ENCODE results near the gene GALNT2. TPM values are rescaled to one million over a fixed set of nuclear protein-coding genes. Genes with fewer than 3 reads are reported as not detected.

GALNT2 gene
- total and polyA plus RNA-seq, 7 donors, result 43.7 to 88.7 (median 75.7) TPM

DNA sequence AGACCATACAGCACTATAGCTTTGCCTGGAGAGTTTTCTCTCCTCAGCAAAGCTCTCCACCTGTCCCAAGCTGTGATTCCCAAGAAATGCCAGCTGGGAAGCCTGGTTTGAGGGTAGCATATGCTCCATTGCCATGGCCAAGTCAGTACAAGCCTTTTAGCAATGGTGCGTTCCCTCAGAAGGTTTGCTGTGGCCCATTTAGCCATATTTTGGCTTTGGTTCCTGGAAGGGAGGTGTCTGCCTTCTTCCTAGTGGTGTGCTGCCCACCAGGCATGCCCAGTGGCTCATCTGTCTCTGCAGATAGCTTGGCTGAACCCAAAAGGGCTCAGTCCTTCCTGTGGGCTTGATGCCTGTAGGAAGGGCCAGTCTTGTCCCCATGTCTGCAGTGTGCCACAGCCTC, 32.4 kb downstream of the GALNT2 start:
- ATAC-seq (no peak), DNase-seq (no peak)
- intact Hi-C loops (cut with DNase I), result no loop called here
- H3K9me3 ChIP-seq, result no peaks in the 10 kb centered on the region
- H3K27me3 ChIP-seq (ENCODE audit: insufficient read depth in 3 of 3, low read length in 2 of 3), result no peaks in the 10 kb centered on the region
- WGBS, 3 donors, result 47 to 79% (median 64%) methylated on average over 1 of the region's 1 CpG
- TF ChIP-seq, protein P1, sequence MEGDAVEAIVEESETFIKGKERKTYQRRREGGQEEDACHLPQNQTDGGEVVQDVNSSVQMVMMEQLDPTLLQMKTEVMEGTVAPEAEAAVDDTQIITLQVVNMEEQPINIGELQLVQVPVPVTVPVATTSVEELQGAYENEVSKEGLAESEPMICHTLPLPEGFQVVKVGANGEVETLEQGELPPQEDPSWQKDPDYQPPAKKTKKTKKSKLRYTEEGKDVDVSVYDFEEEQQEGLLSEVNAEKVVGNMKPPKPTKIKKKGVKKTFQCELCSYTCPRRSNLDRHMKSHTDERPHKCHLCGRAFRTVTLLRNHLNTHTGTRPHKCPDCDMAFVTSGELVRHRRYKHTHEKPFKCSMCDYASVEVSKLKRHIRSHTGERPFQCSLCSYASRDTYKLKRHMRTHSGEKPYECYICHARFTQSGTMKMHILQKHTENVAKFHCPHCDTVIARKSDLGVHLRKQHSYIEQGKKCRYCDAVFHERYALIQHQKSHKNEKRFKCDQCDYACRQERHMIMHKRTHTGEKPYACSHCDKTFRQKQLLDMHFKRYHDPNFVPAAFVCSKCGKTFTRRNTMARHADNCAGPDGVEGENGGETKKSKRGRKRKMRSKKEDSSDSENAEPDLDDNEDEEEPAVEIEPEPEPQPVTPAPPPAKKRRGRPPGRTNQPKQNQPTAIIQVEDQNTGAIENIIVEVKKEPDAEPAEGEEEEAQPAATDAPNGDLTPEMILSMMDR (IDR thresholded peaks at IDR 0.05), result no peak
- H3K36me3 ChIP-seq (ENCODE audit: insufficient read depth in 1 of 2, low read depth in 1 of 2), result no peaks in the 10 kb centered on the region
- H3K4me1 ChIP-seq, result peaks cover 46% of the 10 kb centered on the region
- no peak overlapping the region for H3K4me3 ChIP-seq
- H3K27ac ChIP-seq, result no peak overlapping the region

DNA sequence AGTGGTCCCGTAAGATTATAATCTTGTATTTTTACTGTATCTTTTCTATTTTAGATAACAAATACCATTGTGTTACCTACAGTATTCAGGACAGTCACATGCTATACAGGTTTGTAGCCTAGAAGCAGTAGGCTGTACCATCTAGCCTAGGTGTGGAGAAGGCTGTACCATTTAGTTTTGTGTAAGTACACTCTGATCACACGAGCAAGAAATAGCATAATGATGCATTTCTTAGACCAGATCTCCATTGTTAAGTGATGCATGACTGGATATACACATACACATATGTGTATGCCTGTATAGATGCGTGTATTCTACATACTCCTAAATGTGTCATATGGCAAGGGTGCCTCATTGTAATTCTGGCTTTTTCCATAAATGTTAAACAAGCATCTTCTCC, 33.9 kb downstream of the GALNT2 start:
- WGBS, 3 donors, result 91 to 98% (median 93%) methylated on average over 3 of the region's 3 CpGs

DNA sequence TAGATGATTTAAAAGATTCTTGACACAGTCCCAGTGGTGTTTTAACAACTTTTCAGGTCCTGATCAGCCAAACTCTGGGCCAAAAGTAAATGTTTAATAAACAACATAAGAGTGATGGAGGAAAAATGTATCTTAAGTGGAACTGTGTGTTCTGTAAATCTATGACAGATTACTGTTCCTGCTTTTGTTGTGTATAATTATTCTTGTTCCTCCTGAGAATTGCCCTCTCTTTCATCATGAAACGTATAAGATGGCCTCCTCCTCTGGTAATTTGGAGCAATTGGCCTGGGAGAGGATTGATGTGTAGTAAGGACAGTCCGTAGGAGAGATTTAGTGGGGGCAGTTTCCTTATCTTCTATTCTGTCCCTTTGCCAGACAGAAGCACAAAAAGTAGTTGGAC, 34.5 kb downstream of the GALNT2 start:
- Histone ChIP-seq H3K27ac (no peak overlapping the region), H3K27me3 (ENCODE audit: insufficient read depth in 3 of 3, low read length in 2 of 3) (no peaks in the 10 kb centered on the region), H3K36me3 (ENCODE audit: insufficient read depth in 1 of 2, low read depth in 1 of 2) (no peaks in the 10 kb centered on the region), H3K9me3 (no peaks in the 10 kb centered on the region), H3K4me3 (no peak overlapping the region), H3K4me1 (peaks cover 67% of the 10 kb centered on the region)
- intact Hi-C loops (cut with DNase I), result loop anchor here (2.0 to 10.0 kb wide), 3 partner anchors 27 to 113 kb away; no protein-coding TSS in a partner anchor
- ATAC-seq, result no peak
- 62 to 82% (median 73%) methylated on average over 2 of the region's 2 CpGs for WGBS, 3 donors
- TF ChIP-seq, protein P1 (IDR thresholded peaks at IDR 0.05), result no peak
- no peak for DNase-seq

More for the DNA sequence above, 33.9 kb downstream of the GALNT2 start:
- H3K27me3 ChIP-seq (ENCODE audit: insufficient read depth in 3 of 3, low read length in 2 of 3), result no peaks in the 10 kb centered on the region
- ATAC-seq (no peak), DNase-seq (no peak)
- H3K9me3 ChIP-seq, result no peaks in the 10 kb centered on the region
- H3K4me1 ChIP-seq, result peaks cover 61% of the 10 kb centered on the region
- TF ChIP-seq, protein P1 (IDR thresholded peaks at IDR 0.05), result no peak
- intact Hi-C loops (cut with DNase I), result loop anchor here (2.0 to 10.0 kb wide), 3 partner anchors 26 to 114 kb away; no protein-coding TSS in a partner anchor
- no peak overlapping the region for H3K4me3 ChIP-seq
- H3K27ac ChIP-seq, result no peak overlapping the region
- H3K36me3 ChIP-seq (ENCODE audit: insufficient read depth in 1 of 2, low read depth in 1 of 2), result no peaks in the 10 kb centered on the region

DNA sequence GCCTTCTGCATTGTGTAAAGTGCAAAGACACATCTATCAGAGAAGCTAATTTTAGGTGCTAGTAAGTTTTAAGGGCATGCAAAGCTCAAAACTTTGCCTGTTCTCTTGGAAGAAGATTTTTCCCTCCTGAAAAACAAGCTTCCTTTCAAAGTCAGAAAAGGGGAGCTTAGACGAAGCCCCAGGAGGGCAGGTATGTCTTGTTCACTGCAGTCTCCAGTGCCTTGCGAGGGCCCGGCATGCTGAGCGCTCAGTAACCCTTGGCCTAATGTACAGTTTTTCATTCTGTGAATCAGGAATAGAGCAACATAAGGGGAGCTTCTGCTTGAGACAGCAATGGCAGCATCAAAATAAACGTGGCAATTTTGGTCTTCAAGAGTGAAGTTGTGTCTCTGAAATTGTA, 35.0 kb downstream of the GALNT2 start:
- H3K4me3 ChIP-seq, result no peak overlapping the region
- DNase-seq, result no peak
- H3K27me3 ChIP-seq (ENCODE audit: insufficient read depth in 3 of 3, low read length in 2 of 3), result no peaks in the 10 kb centered on the region
- intact Hi-C loops (cut with DNase I), result loop anchor here (5.0 to 10.0 kb wide), 2 partner anchors 70 to 113 kb away; no protein-coding TSS in a partner anchor
- H3K9me3 ChIP-seq, result no peaks in the 10 kb centered on the region
- peaks cover 72% of the 10 kb centered on the region for H3K4me1 ChIP-seq
- ATAC-seq, result no peak
- 91 to 93% (median 93%) methylated on average over 5 of the region's 5 CpGs for WGBS, 3 donors
- TF ChIP-seq, protein P1 (IDR thresholded peaks at IDR 0.05), result no peak
- H3K27ac ChIP-seq, result no peak overlapping the region
- no peaks in the 10 kb centered on the region for H3K36me3 ChIP-seq (ENCODE audit: insufficient read depth in 1 of 2, low read depth in 1 of 2)

DNA sequence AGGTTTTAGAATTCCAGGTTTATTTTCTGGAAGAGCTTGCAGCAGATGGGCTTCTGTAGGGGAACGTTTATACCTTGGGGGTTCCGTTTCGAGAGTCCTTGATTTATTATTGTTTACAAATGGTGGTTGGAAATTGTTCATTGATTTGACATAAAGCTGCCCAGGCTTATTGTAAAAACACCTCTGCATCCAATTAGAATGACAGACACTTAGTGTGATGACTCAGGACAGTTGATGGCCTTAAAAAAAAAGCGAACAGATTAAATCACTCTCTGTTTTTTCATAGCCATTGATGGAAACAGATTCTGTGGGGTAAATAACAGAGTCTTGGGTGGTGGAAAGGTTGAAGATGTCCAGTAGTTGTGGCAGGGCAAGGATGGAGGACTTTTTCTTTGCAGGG, 35.4 kb downstream of the GALNT2 start:
- no peaks in the 10 kb centered on the region for H3K27me3 ChIP-seq (ENCODE audit: insufficient read depth in 3 of 3, low read length in 2 of 3)
- peak overlapping the region; percentile 20 for H3K27ac ChIP-seq
- intact Hi-C loops (cut with DNase I), result loop anchor here (5.0 to 10.0 kb wide), 2 partner anchors 70 to 112 kb away; no protein-coding TSS in a partner anchor
- peaks cover 74% of the 10 kb centered on the region for H3K4me1 ChIP-seq
- TF ChIP-seq, protein P1 (IDR thresholded peaks at IDR 0.05), result no peak
- no peaks in the 10 kb centered on the region for H3K9me3 ChIP-seq
- whole genome bisulfite sequencing, 3 donors, result 95 to 99% (median 98%) methylated on average over 4 of the region's 4 CpGs
- ATAC-seq, result no peak
- no peaks in the 10 kb centered on the region for H3K36me3 ChIP-seq (ENCODE audit: insufficient read depth in 1 of 2, low read depth in 1 of 2)
- no peak overlapping the region for H3K4me3 ChIP-seq
- no peak for DNase-seq

Measured in psoas muscle (tissue), 8 donors.